Lung (tissue), 12 donors: ENCODE measurements around the gene CR1. TPM values are rescaled to one million over a fixed set of nuclear protein-coding genes. Genes with fewer than 3 reads are reported as not detected.
A peak's percentile ranks its signal among the peaks of the same experiment; 100 is the strongest.
"Not testable (repeated sequence)": the region's sequence is repeated elsewhere in the genome, so short reads cannot be mapped to it uniquely, and the experiment has no call there.

Experiments used
- ATAC-seq: fragments of 200-7000 bp; cut with Tn5 transposase; one replicate; pipeline ENCODE4 v1.9.1; 2020; ENCODE audit warnings: moderate number of reproducible peaks; ENCODE audit not compliant: insufficient read depth, low FRiP score
- DNase-seq, 3 donors: peaks; one replicate each; pipeline ENCODE4 v3.0.0-alpha.2; 2013 to 2017
- H3K27ac ChIP-seq, 2 donors: one replicate each; pipeline ENCODE4 v1.5.1; 2013; ENCODE audit warnings: mild to moderate bottlenecking in 2 of 2, moderate library complexity in 2 of 2, control low read depth in 1 of 2, inconsistent platforms in 1 of 2, low read depth in 1 of 2, low read length in 1 of 2
- H3K27me3 ChIP-seq, 3 donors: one replicate each; pipeline ENCODE4 v1.5.1; 2013; ENCODE audit warnings: low read length in 2 of 3; ENCODE audit not compliant: control insufficient read depth in 3 of 3, insufficient read depth in 3 of 3
- H3K36me3 ChIP-seq, 4 donors: one replicate each; pipeline ENCODE4 v1.5.1; 2013; ENCODE audit warnings: low read length in 4 of 4, mild to moderate bottlenecking in 1 of 4, moderate library complexity in 1 of 4; ENCODE audit not compliant: control insufficient read depth in 4 of 4, insufficient read depth in 4 of 4
- H3K4me1 ChIP-seq, 5 donors: one replicate each; pipeline ENCODE4 v1.5.1; 2013; ENCODE audit warnings: low read length in 5 of 5, mild to moderate bottlenecking in 2 of 5, moderate library complexity in 1 of 5; ENCODE audit not compliant: control insufficient read depth in 5 of 5, insufficient read depth in 5 of 5
- H3K4me3 ChIP-seq: one replicate; pipeline ENCODE4 v1.5.1; 2013; ENCODE audit warnings: mild to moderate bottlenecking, control low read depth, moderate library complexity
- H3K9ac ChIP-seq, 2 donors: one replicate each; pipeline ENCODE4 v1.5.1; 2013; ENCODE audit warnings: low read length in 2 of 2, control low read depth in 1 of 2; ENCODE audit not compliant: insufficient read depth in 1 of 2
- H3K9me3 ChIP-seq, 4 donors: one replicate each; pipeline ENCODE4 v1.5.1; 2013; ENCODE audit warnings: low read length in 3 of 4, mild to moderate bottlenecking in 1 of 4, moderate library complexity in 1 of 4; ENCODE audit not compliant: control insufficient read depth in 4 of 4, insufficient read depth in 3 of 4
- WGBS, 2 donors: extraction: QIAGEN DNeasy Blood & Tissue Kit; methylation state at CpG; one replicate each; pipeline ENCODE4 v1.1.7; 2013; 5-methylcytosine and 5-hydroxymethylcytosine counted together
- polyA plus RNA-seq, 2 donors: library from polyadenylated mRNA; stranded (reverse); fragments of 200-250 nt; gene quantifications; one replicate each; pipeline ENCODE4 v1.2.1, GENCODE V29; 2013
- total RNA-seq, 2 donors: library from RNA; depleted of rRNA in 1 of 2; stranded (reverse); fragments of >200 nt in 1 of 2; gene quantifications; one replicate each; pipeline ENCODE4 v1.2.1, GENCODE V29; 2014 to 2021
- TF ChIP-seq, protein P1 (sequence below): IDR thresholded peaks from 2 replicates; pipeline ENCODE4 v1.5.1; 2012; ENCODE audit warnings: mild to moderate bottlenecking; ENCODE audit errors: control extremely low read depth, extremely low read depth
- donor health status: control.
- donor health status: control.
- donor health status: Bipolar disorder and iron deficiency.
- donor health status: healthy.
- donor health status: DM: yes; HTN: yes; CAD: no.

Gene CR1
- total and polyA plus RNA-seq, 4 donors, result 0.57 to 26.6 (median 16.6) TPM

- no CpG with 5 or more reads among the region's 5 CpGs for WGBS, 2 donors
- H3K9me3 ChIP-seq, H3K36me3 ChIP-seq, H3K9ac ChIP-seq, H3K4me3 ChIP-seq, H3K4me1 ChIP-seq, H3K27ac ChIP-seq, DNase-seq, H3K27me3 ChIP-seq, ATAC-seq: not testable (repeated sequence)
These were observed 50.9 kb downstream of the CR1 start for GRCh38 chr1:207546677-207547357.

GRCh38 chr1:207554823-207555222 is 58.9 kb downstream of the CR1 start:
- not testable (repeated sequence) for H3K9ac ChIP-seq, ATAC-seq, DNase-seq, H3K4me1 ChIP-seq, H3K9me3 ChIP-seq, H3K27me3 ChIP-seq, H3K4me3 ChIP-seq, H3K36me3 ChIP-seq, H3K27ac ChIP-seq
- no CpG with 5 or more reads among the region's 5 CpGs for WGBS, 2 donors

GRCh38 chr1:207565546-207566468 is 69.8 kb downstream of the CR1 start:
- Histone ChIP-seq H3K36me3 (no peaks in the 10 kb centered on the region), H3K9ac (no peak overlapping the region), H3K4me3 (no peak overlapping the region), H3K9me3 (no peaks in the 10 kb centered on the region), H3K4me1 (no peaks in the 10 kb centered on the region), H3K27me3 (no peaks in the 10 kb centered on the region), H3K27ac (no peak overlapping the region)
- WGBS, 2 donors, result 70 to 75% methylated on average over 4 of the region's 4 CpGs
- ATAC-seq (no peak), DNase-seq (peak in 1 of 3 donors; percentile 20)
- TF ChIP-seq, protein P1, sequence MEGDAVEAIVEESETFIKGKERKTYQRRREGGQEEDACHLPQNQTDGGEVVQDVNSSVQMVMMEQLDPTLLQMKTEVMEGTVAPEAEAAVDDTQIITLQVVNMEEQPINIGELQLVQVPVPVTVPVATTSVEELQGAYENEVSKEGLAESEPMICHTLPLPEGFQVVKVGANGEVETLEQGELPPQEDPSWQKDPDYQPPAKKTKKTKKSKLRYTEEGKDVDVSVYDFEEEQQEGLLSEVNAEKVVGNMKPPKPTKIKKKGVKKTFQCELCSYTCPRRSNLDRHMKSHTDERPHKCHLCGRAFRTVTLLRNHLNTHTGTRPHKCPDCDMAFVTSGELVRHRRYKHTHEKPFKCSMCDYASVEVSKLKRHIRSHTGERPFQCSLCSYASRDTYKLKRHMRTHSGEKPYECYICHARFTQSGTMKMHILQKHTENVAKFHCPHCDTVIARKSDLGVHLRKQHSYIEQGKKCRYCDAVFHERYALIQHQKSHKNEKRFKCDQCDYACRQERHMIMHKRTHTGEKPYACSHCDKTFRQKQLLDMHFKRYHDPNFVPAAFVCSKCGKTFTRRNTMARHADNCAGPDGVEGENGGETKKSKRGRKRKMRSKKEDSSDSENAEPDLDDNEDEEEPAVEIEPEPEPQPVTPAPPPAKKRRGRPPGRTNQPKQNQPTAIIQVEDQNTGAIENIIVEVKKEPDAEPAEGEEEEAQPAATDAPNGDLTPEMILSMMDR, result no peak

DNA sequence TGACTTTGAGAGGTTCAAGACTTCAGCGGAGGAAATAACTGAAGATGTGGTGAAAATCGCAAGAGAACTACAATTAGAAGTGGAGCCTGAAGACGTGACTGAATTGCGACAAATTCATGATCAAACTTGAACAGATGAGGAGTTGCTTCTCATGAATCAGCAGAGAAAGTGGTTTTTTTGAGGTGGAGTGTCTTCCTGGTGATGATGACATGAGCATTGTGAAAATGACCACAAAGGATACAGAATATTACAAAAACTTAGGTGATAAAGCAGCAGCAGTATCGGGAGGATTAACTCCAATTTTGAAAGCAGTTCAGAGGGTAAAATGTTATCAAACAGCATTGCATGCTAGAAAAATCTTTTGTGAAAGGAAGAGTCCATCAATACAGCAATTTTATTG is 76.0 kb downstream of the CR1 start:
- not testable (repeated sequence) for H3K27me3 ChIP-seq, H3K36me3 ChIP-seq, ATAC-seq, H3K9ac ChIP-seq, H3K27ac ChIP-seq, H3K9me3 ChIP-seq, DNase-seq, H3K4me1 ChIP-seq, H3K4me3 ChIP-seq
- no CpG with 5 or more reads among the region's 5 CpGs for WGBS, 2 donors

- not testable (repeated sequence) for DNase-seq, H3K27ac ChIP-seq, H3K36me3 ChIP-seq, H3K4me3 ChIP-seq, H3K4me1 ChIP-seq, ATAC-seq, H3K9me3 ChIP-seq, H3K27me3 ChIP-seq, H3K9ac ChIP-seq
- 35 to 69% methylated on average over 3 to 5 of the region's 5 CpGs for WGBS, 2 donors
These were observed 77.1 kb downstream of the CR1 start for GRCh38 chr1:207573074-207573473.

GRCh38 chr1:207575381-207575780 is 79.4 kb downstream of the CR1 start:
- not testable (repeated sequence) for H3K4me3 ChIP-seq, H3K9ac ChIP-seq, H3K36me3 ChIP-seq, H3K4me1 ChIP-seq, H3K27ac ChIP-seq, ATAC-seq, DNase-seq, H3K9me3 ChIP-seq, H3K27me3 ChIP-seq
- WGBS, 2 donors, result 89 to 96% methylated on average over 4 of the region's 4 CpGs
